Skin of body (tissue), 1 donor: ENCODE results near the gene BBIP1. TPM values are rescaled to one million over a fixed set of nuclear protein-coding genes. Genes with fewer than 3 reads are reported as not detected.

Experiments used
- total RNA-seq: library from RNA; depleted of rRNA; stranded (reverse); fragments of >200 nt; gene quantifications from one replicate; pipeline ENCODE4 v1.2.3, GENCODE V29; 2014

Gene BBIP1
- total RNA-seq, 1 donor from 2014 or later = 13.8 TPM

Other genes with a start within 250 kb of the BBIP1 start
- gene PDCD4, start 47.3 kb downstream of the BBIP1 start, total RNA-seq = 205 TPM
- 73.8 TPM for gene SHOC2, start 424 bp upstream of the BBIP1 start, total RNA-seq
- gene ADRA2A, start 157.8 kb upstream of the BBIP1 start, total RNA-seq = 2.0 TPM